DOHH2 (cell line): ENCODE data around the gene RCE1.

Source experiments
- H3F3A ChIP-seq: fragments of 200-600 bp; sonication (generic), shearing (Covaris generic); 2 replicates; pipeline ENCODE4 v1.6.0; 2016; ENCODE audit warnings: antibody characterized with exemption, mild to moderate bottlenecking; ENCODE audit not compliant: control insufficient read depth, insufficient read depth
- H3K27ac ChIP-seq: fragments of 200-600 bp; sonication (generic); 2 replicates; pipeline ENCODE4 v1.5.1; 2014; ENCODE audit warnings: low read depth, mild to moderate bottlenecking, low read length, moderate library complexity
- H3K27me3 ChIP-seq: fragments of 200-600 bp; sonication (generic); 2 replicates; pipeline ENCODE4 v1.6.1; 2014; ENCODE audit warnings: mild to moderate bottlenecking, low read length, mixed read lengths; ENCODE audit not compliant: control insufficient read depth
- H3K36me3 ChIP-seq: fragments of 200-600 bp; sonication (generic); 2 replicates; pipeline ENCODE4 v1.6.1; 2014; ENCODE audit warnings: mild to moderate bottlenecking, low read length, moderate library complexity, mixed read lengths; ENCODE audit not compliant: control insufficient read depth
- H3K4me1 ChIP-seq: fragments of 200-600 bp; sonication (generic); 2 replicates; pipeline ENCODE4 v1.6.1; 2014; ENCODE audit warnings: mild to moderate bottlenecking, low read length, mixed read lengths; ENCODE audit not compliant: control insufficient read depth
- H3K4me2 ChIP-seq: fragments of 200-600 bp; sonication (generic); 2 replicates; pipeline ENCODE4 v1.6.0; 2014; ENCODE audit warnings: mild to moderate bottlenecking, low read length, moderate library complexity
- H3K4me3 ChIP-seq: fragments of 200-600 bp; sonication (generic); 2 replicates; pipeline ENCODE4 v1.5.1; 2014; ENCODE audit warnings: mild to moderate bottlenecking, low read length, mixed read lengths
- H3K79me2 ChIP-seq: fragments of 200-600 bp; sonication (generic); 2 replicates; pipeline ENCODE4 v1.6.1; 2014; ENCODE audit warnings: mild to moderate bottlenecking, low read length, mixed read lengths; ENCODE audit not compliant: control insufficient read depth
- H3K9me2 ChIP-seq: fragments of 200-600 bp; sonication (generic); replicated peaks from 2 replicates; pipeline ENCODE4 v1.6.1; 2014; ENCODE audit warnings: mild to moderate bottlenecking, low read length, mixed read lengths; ENCODE audit not compliant: control insufficient read depth
- H3K9me3 ChIP-seq: fragments of 200-600 bp; sonication (generic); 2 replicates; pipeline ENCODE4 v1.6.1; 2014; ENCODE audit warnings: antibody characterized with exemption, low read length, mixed read lengths; ENCODE audit not compliant: control insufficient read depth, insufficient read depth
- H4K20me1 ChIP-seq: fragments of 200-600 bp; sonication (generic); 2 replicates; pipeline ENCODE4 v1.6.0; 2014; ENCODE audit warnings: low read depth, mild to moderate bottlenecking, antibody characterized with exemption, low read length, moderate library complexity; ENCODE audit not compliant: control insufficient read depth, insufficient read depth
- EZH2phosphoT487 ChIP-seq: fragments of 200-600 bp; sonication (generic); IDR thresholded peaks from 2 replicates; pipeline ENCODE4 v1.6.1; 2017; ENCODE audit warnings: borderline replicate concordance, mild to moderate bottlenecking, antibody characterized with exemption, low read length, moderate library complexity, mixed read lengths
- TF ChIP-seq, protein P1 (sequence below): fragments of 200-600 bp; sonication (generic); IDR thresholded peaks from one replicate; pipeline ENCODE4 v1.5.1; 2014; ENCODE audit warnings: antibody characterized with exemption, mild to moderate bottlenecking, low read depth, low read length; ENCODE audit not compliant: poor library complexity, severe bottlenecking

Gene RCE1

DNA sequence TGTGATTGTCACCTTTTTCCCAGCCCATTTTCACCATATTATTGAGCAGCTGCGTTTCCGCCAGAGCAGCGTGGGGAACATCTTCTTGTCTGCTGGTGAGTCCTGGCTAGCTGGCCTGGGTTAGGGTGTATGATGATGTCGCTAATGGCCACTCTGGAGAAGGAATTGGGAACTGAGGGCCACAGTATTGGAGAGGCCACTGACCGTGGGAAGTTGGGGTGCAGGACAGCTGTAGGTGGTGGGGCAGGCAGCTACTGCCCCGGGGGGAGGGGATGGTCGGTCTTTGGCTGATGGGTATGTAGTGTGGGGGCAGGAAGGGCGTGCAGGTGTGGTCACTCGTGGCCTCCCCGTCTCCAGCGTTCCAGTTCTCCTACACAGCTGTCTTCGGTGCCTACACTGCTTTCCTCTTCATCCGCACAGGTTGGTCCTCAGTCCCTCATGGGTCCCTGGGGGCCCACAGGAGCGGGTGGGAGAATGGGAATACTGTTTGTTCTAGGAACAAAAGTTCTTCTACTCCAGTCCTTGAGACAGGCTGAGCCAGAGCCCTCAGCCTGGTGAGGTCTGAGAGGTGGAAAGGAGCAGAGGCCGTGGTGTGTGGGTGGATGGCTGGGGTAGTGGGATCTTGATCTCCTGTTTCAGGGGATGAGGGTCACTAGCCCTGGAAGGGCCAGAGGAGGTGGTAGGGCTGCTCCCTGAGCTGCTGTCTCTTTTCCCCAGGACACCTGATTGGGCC, 2.1 kb downstream of the RCE1 start:
- peaks cover 54% of the 10 kb centered on the region for H3K36me3 ChIP-seq
- no peak for TF ChIP-seq EZH2phosphoT487
- TF ChIP-seq, protein P1, sequence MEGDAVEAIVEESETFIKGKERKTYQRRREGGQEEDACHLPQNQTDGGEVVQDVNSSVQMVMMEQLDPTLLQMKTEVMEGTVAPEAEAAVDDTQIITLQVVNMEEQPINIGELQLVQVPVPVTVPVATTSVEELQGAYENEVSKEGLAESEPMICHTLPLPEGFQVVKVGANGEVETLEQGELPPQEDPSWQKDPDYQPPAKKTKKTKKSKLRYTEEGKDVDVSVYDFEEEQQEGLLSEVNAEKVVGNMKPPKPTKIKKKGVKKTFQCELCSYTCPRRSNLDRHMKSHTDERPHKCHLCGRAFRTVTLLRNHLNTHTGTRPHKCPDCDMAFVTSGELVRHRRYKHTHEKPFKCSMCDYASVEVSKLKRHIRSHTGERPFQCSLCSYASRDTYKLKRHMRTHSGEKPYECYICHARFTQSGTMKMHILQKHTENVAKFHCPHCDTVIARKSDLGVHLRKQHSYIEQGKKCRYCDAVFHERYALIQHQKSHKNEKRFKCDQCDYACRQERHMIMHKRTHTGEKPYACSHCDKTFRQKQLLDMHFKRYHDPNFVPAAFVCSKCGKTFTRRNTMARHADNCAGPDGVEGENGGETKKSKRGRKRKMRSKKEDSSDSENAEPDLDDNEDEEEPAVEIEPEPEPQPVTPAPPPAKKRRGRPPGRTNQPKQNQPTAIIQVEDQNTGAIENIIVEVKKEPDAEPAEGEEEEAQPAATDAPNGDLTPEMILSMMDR, result no peak
- 0 out of 2 replicates have a peak, but pooled peaks cover 2% of the 10 kb centered on the region for H3F3A ChIP-seq
- H3K4me1 ChIP-seq, result peaks cover 28% of the 10 kb centered on the region
- H3K4me3 ChIP-seq, result no peak overlapping the region
- no peak overlapping the region for H3K27ac ChIP-seq
- H3K27me3 ChIP-seq, result no peaks in the 10 kb centered on the region
- H3K79me2 ChIP-seq, result peaks cover 51% of the 10 kb centered on the region
- H3K4me2 ChIP-seq, result no peak overlapping the region; the same call in 1 of the 2 replicates
- no peaks in the 10 kb centered on the region for H3K9me3 ChIP-seq
- no peaks in the 10 kb centered on the region; the same call in 1 of the 2 replicates for H4K20me1 ChIP-seq
- no peaks in the 10 kb centered on the region for H3K9me2 ChIP-seq

DNA sequence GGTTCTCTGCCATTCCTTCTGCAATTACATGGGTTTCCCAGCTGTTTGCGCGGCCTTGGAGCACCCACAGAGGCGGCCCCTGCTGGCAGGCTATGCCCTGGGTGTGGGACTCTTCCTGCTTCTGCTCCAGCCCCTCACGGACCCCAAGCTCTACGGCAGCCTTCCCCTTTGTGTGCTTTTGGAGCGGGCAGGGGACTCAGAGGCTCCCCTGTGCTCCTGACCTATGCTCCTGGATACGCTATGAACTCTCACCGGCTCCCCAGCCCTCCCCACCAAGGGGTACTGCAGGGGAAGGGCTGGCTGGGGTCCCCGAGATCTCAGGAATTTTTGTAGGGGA, 2.6 kb downstream of the RCE1 start:
- Histone ChIP-seq H3K9me2 (no peaks in the 10 kb centered on the region), H4K20me1 (no peaks in the 10 kb centered on the region; the same call in 1 of the 2 replicates), H3K27ac (no peak overlapping the region), H3K36me3 (peaks cover 49% of the 10 kb centered on the region), H3K4me3 (no peak overlapping the region), H3K27me3 (no peaks in the 10 kb centered on the region), H3K4me2 (no peak overlapping the region), H3K4me1 (peaks cover 23% of the 10 kb centered on the region), H3K79me2 (peaks cover 46% of the 10 kb centered on the region), H3F3A (no peaks in the 10 kb centered on the region), H3K9me3 (no peaks in the 10 kb centered on the region)
- TF ChIP-seq EZH2phosphoT487, result no peak
- TF ChIP-seq, protein P1, result no peak

GRCh38 chr11:66846671-66847091, 3.4 kb downstream of the RCE1 start:
- Histone ChIP-seq H3K36me3 (peaks cover 43% of the 10 kb centered on the region), H3F3A (no peaks in the 10 kb centered on the region), H4K20me1 (no peaks in the 10 kb centered on the region; the same call in 1 of the 2 replicates), H3K4me2 (no peak overlapping the region), H3K4me1 (peaks cover 20% of the 10 kb centered on the region), H3K27ac (no peak overlapping the region), H3K27me3 (no peaks in the 10 kb centered on the region), H3K9me3 (no peaks in the 10 kb centered on the region), H3K4me3 (no peak overlapping the region), H3K79me2 (peaks cover 38% of the 10 kb centered on the region), H3K9me2 (no peaks in the 10 kb centered on the region)
- TF ChIP-seq EZH2phosphoT487, result no peak
- TF ChIP-seq, protein P1, result no peak
